Measurements from ENCODE around the gene LAMA4.

The LAMA4 gene

GRCh38 chr6:112184951-112185350 is 69.4 kb downstream of the LAMA4 start:
- no peak for DNase-seq (ENCODE audit: low spot score)

DNA sequence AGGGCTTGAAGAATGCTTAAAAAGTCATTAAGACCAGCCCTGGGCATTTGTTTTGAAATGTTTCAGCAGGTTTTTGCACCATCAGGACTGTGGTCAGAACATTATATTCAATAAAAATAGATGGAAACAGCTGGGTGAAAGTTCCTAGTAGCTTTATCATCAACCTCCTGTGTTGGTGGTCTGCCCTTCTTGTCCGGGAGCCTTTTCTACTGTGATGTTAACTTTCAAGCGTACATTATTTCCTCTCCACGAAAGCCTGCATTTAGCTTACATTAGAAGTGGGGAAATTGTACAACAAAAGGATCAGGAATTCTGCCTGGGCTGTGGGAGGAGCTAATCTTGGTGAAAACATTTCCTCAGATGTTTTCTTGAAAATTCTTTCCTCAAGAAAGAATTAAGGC is 71.1 kb downstream of the LAMA4 start:
- DNase-seq (ENCODE audit: low spot score) = no peak

GRCh38 chr6:112181130-112181529 is 73.2 kb downstream of the LAMA4 start:
- no peak for DNase-seq (ENCODE audit: low spot score)

GRCh38 chr6:112180095-112180820 is 74.1 kb downstream of the LAMA4 start:
- DNase-seq (ENCODE audit: low spot score) = no peak

GRCh38 chr6:112179631-112180030 is 74.7 kb downstream of the LAMA4 start:
- DNase-seq (ENCODE audit: low spot score) = no peak

DNA sequence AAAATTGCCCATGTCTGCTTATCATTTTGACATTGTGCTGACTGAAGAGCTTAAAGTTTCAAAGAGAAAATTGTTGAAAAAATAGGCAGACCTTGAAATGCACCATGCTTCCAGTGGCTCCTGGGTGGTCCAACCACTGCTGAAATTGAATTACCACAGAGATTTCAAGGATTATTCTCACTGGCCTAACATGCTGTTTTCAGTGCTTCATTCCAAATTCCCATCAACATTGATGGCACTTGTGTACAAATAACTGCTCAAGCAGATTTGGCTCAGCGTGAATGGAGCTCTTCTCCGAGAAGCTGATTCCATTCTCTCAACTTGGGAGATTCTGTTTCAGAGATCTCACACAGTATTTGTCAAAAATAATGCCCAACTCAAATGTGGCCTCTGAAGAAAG is 75.5 kb downstream of the LAMA4 start:
- DNase-seq (ENCODE audit: low spot score) = no peak

GRCh38 chr6:112177092-112177491 is 77.3 kb downstream of the LAMA4 start:
- DNase-seq (ENCODE audit: low spot score) = no peak

DNA sequence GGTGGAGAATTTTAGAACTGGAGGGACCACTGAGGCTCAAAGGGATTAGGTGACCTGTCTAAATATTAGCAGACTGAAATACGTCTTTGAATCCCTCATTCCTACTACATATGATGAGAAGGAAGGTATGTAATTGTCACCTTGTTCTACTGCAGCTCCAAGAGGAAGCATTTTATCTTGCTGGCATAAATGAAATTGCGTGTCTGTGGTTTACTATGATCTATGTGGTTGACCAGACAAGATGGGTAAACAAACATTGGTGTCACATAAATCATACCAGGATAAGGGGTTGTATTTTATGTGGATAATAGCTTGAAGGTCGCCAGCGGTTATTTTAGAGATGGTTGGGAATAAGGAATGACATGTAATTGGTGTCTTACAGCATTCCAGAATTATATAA is 78.2 kb downstream of the LAMA4 start:
- no peak for DNase-seq (ENCODE audit: low spot score)

DNA sequence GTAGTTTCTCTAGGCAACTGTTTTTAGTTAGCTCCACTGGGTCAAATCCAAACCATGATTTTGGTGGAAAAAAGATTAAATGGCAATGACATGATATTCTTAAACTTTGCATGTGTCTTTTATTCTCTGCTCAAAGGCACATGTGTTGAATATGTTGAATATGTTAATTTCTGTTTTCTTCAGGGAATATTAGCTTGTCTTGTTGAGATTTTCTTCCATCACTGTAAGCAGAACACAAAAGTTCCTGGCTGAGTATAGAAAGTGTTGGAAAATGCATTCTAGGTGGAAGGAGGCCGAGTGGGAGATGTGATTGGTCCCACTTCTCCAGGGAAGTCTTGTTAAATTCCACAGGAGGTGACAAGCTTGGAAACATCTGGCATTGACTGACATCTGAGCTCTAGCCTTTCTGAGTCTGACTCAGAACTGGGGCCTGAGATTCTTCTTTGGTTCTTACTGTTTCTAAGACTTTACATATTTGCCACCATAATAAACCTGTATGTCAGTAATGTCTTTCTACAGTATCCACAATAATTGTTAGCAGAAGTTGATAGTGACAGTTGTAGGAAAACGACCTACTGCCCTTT is 81.1 kb downstream of the LAMA4 start:
- DNase-seq (ENCODE audit: low spot score) = no peak

GRCh38 chr6:112172540-112172939 is 81.8 kb downstream of the LAMA4 start:
- no peak for DNase-seq (ENCODE audit: low spot score)

- no peak for DNase-seq (ENCODE audit: low spot score)
Observed at GRCh38 chr6:112169541-112169940, 84.8 kb downstream of the LAMA4 start.

DNA sequence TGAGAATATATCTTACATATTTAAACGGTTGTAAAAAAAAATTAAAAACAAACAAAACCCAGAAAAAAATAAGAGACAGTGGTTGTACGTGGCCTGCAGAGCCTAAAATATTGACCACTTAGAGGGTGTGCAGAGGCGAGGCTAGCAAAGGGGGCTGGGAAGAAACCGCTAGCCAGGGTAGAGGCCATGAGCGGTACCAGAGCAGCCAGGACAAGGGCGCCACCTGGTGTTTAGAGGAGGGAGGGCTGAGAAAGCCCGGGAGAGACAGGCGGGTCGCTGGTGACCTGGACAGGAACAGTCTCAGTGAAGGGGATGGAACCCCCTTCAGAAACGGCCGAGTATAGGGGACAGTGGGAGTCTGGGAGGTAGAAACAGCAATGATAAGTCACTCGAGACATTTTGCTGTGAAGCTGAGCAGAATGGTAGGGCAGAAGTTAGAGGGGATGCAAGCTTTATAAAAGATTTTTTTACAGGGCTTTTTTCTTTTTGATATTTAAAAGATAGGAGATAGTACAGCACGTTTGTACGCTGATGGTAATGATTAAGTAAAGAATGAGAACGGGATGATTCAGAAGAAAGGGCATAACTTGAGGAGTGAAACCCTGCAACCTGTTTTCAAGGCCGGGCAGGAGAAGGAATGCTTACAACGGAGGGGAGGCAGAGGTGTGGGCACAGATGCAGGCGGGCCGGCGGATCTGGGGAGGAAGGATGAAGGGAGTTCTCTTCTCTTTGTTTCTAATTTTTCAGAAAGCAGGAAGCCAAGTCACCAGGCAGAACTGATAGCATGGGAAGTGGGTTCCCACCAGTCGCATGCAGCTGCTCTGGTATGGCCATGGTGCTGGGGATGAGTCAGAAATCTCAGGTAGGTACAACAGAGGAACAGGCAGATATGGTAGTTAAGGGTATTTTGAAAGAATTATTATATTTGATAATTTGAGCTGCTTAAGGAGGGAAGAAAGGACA is 90.8 kb downstream of the LAMA4 start:
- no peak for DNase-seq (ENCODE audit: low spot score)

- DNase-seq (ENCODE audit: low spot score) = no peak
Observed at GRCh38 chr6:112160745-112161144, 93.6 kb downstream of the LAMA4 start.

- DNase-seq (ENCODE audit: low spot score) = no peak
Observed at GRCh38 chr6:112156668-112157067, 97.7 kb downstream of the LAMA4 start.

GRCh38 chr6:112155886-112156285 is 98.5 kb downstream of the LAMA4 start:
- no peak for DNase-seq (ENCODE audit: low spot score)

DNA sequence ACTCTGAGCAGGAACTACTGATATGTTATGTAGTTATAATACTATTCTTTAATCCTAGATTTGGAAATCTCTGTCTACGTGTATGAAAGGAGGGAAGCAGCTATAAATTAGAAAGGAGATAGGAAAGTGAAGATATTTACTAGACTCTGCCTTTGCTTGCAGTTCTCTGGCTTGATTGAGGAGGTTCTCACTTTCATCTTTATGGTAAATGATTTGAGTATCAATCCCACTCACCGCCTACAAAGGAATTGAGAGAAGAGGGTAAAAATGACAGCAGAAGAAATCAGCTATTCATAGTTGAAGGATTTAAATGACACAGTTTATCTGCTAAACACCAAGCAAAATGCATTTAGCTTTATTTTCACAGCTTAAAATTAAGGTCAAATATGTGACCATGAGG is 99.7 kb downstream of the LAMA4 start:
- no peak for DNase-seq (ENCODE audit: low spot score)

GRCh38 chr6:112153926-112154607 is 100.3 kb downstream of the LAMA4 start:
- no peak for DNase-seq (ENCODE audit: low spot score)

DNA sequence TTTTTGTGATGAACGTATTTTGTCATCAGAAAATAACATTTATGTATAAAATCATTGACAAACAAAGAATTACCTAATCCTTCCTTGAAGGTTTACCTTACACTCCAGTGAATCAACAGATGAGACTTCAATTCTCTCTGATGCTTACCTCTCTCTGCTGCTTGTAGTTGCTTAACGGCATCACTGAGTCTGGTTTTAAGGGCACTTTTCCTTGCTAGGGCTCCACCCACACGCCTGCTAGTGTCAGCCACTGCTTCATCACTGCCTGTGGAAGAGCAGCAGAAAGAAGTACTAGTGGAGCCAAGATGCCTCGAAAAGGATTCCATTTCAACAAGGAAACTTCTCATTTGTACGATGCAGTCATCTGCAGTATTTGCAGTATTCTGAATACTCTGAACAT is 104.0 kb downstream of the LAMA4 start:
- no peak for DNase-seq (ENCODE audit: low spot score)

- DNase-seq (ENCODE audit: low spot score) = no peak
Observed at GRCh38 chr6:112149719-112150263, 104.6 kb downstream of the LAMA4 start.

GRCh38 chr6:112149236-112149635 is 105.1 kb downstream of the LAMA4 start:
- DNase-seq (ENCODE audit: low spot score) = no peak

DNA sequence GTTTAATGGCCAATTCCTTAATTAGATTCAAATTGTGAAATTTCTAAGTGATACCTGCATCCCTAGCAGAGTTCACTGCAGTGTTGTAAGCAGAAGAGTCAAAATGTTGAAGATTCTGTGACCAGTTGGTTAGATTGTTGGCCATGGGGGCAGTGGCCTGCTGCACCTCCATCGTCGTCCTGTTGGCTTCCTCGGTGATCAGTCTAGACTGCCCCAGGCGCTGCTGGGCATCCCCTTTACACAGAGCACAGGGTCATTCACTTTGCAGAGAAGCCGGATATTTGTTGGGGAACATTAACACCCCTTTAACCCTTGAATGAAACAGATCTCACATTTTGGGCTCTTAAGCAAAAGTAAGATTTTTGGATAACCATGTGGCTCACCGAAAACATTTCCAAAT is 106.3 kb downstream of the LAMA4 start:
- no peak for DNase-seq (ENCODE audit: low spot score)

- no peak for DNase-seq (ENCODE audit: low spot score)
Observed at GRCh38 chr6:112145080-112145573, 109.2 kb downstream of the LAMA4 start.
